ENCODE measurements around the gene CLCN3. TPM values are rescaled to one million over a fixed set of nuclear protein-coding genes. Genes with fewer than 3 reads are reported as not detected.

CLCN3 gene
- total RNA-seq, 2 donors from 2014 or later = 36.4 to 43.8 TPM

DNA sequence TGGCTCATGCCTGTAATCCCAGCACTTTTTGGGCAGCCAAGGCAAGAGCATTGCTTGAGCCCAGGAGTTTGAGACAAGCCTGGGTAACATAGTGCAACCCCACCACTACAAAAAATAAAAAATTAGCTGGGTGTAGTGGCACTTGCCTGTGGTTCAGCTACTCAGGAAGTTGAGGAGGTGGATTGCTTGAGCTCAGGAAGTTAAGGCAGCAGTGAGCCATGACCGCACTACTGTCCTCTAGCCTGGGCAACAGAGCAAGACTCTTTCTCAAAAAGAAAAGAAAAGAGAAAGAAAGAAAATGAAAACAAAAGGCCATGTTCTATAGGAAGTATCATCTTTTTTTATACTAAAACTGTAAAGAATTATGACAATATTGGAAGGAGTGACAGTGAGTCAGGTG, 46.5 kb upstream of the CLCN3 start:
- DNase-seq = no peak
- H3K4me3 Mint-ChIP-seq = no peak overlapping the region
- peaks cover 11% of the 10 kb centered on the region for H3K9me3 Mint-ChIP-seq
- no peaks in the 10 kb centered on the region for H3K4me1 ChIP-seq (ENCODE audit: control insufficient read depth, insufficient read depth, low read length)
- H3K27me3 ChIP-seq (ENCODE audit: control insufficient read depth, insufficient read depth, low read length, poor library complexity, severe bottlenecking) = no peaks in the 10 kb centered on the region
- no peak overlapping the region for H3K27ac ChIP-seq (ENCODE audit: low read depth, low read length)
- 100% methylated on average over 1 of the region's 1 CpG for WGBS, 2 experiments (ENCODE audit: insufficient coverage in 1 of 2, insufficient read length in 1 of 2)
- H3K9me3 ChIP-seq (ENCODE audit: control insufficient read depth, low read length) = no peaks in the 10 kb centered on the region
- peaks cover 15% of the 10 kb centered on the region for H3K36me3 ChIP-seq (ENCODE audit: control insufficient read depth, insufficient read depth, low read length)
- H3K9ac ChIP-seq (ENCODE audit: extremely low read depth, low read length, poor library complexity, severe bottlenecking) = no peak overlapping the region
- no peak overlapping the region for H3K4me3 ChIP-seq (ENCODE audit: low read length)
- no peak overlapping the region for H3K27ac Mint-ChIP-seq
- TF ChIP-seq, protein P1, sequence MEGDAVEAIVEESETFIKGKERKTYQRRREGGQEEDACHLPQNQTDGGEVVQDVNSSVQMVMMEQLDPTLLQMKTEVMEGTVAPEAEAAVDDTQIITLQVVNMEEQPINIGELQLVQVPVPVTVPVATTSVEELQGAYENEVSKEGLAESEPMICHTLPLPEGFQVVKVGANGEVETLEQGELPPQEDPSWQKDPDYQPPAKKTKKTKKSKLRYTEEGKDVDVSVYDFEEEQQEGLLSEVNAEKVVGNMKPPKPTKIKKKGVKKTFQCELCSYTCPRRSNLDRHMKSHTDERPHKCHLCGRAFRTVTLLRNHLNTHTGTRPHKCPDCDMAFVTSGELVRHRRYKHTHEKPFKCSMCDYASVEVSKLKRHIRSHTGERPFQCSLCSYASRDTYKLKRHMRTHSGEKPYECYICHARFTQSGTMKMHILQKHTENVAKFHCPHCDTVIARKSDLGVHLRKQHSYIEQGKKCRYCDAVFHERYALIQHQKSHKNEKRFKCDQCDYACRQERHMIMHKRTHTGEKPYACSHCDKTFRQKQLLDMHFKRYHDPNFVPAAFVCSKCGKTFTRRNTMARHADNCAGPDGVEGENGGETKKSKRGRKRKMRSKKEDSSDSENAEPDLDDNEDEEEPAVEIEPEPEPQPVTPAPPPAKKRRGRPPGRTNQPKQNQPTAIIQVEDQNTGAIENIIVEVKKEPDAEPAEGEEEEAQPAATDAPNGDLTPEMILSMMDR (conservative IDR thresholded peaks at IDR 0.05) = no peak
- no peaks in the 10 kb centered on the region for H3K4me1 Mint-ChIP-seq
- H3K36me3 Mint-ChIP-seq (ENCODE audit: low read depth) = peaks cover 44% of the 10 kb centered on the region
- no peaks in the 10 kb centered on the region for H3K27me3 Mint-ChIP-seq (ENCODE audit: insufficient read depth)

DNA sequence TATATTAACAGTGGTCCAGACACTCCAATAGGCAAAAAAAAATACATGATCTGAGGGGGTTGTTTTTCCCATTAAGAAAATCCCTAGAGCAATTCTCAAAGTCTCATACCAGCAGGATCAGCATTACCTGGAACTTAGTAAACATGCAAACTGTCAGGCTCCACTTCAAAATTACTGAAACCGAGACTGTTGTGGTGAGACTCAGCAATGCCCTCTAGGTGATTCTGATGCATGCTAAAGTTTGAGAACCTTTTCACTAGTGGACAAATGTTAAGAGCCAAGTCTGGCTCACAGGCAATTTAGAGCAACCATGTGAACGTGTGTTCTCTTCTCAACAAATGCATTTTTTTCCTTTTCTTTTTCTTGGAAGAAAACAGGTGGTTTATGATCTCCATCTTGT, 38.2 kb upstream of the CLCN3 start:
- Mint-ChIP-seq H3K27ac (no peak overlapping the region), H3K27me3 (ENCODE audit: insufficient read depth) (no peaks in the 10 kb centered on the region), H3K36me3 (ENCODE audit: low read depth) (peaks cover 9% of the 10 kb centered on the region), H3K4me3 (no peak overlapping the region), H3K9me3 (no peaks in the 10 kb centered on the region), H3K4me1 (no peaks in the 10 kb centered on the region)
- WGBS, 2 experiments (ENCODE audit: insufficient coverage in 1 of 2, insufficient read length in 1 of 2) = 81 to 91% methylated on average over 2 of the region's 2 CpGs
- TF ChIP-seq, protein P1 (conservative IDR thresholded peaks at IDR 0.05) = no peak
- DNase-seq = no peak
- H3K36me3 ChIP-seq (ENCODE audit: control insufficient read depth, insufficient read depth, low read length) = peaks cover 15% of the 10 kb centered on the region
- H3K27me3 ChIP-seq (ENCODE audit: control insufficient read depth, insufficient read depth, low read length, poor library complexity, severe bottlenecking) = no peaks in the 10 kb centered on the region
- no peak overlapping the region for H3K27ac ChIP-seq (ENCODE audit: low read depth, low read length)
- H3K9ac ChIP-seq (ENCODE audit: extremely low read depth, low read length, poor library complexity, severe bottlenecking) = no peak overlapping the region
- H3K4me3 ChIP-seq (ENCODE audit: low read length) = no peak overlapping the region
- H3K4me1 ChIP-seq (ENCODE audit: control insufficient read depth, insufficient read depth, low read length) = no peaks in the 10 kb centered on the region
- no peaks in the 10 kb centered on the region for H3K9me3 ChIP-seq (ENCODE audit: control insufficient read depth, low read length)

DNA sequence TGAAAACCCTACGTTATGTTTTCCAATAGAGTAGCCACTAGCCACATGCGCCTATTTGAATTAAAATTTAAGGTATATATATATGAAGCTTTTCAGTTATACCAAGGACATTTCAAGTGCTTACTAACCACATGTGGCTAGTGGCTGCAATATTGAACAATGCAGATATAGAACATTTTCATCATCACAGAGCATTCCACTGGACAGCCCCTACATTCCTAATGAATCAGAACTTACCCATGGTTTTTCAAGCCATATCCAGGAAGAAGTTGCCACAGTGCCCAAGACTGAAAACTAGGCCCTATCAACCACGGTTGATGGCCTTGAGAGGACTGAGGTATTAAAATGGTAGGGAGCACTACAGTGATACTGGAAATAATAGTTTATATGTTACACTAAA, 37.7 kb upstream of the CLCN3 start:
- Histone ChIP-seq H3K4me1 (ENCODE audit: control insufficient read depth, insufficient read depth, low read length) (no peaks in the 10 kb centered on the region), H3K9ac (ENCODE audit: extremely low read depth, low read length, poor library complexity, severe bottlenecking) (no peak overlapping the region), H3K36me3 (ENCODE audit: control insufficient read depth, insufficient read depth, low read length) (peaks cover 15% of the 10 kb centered on the region), H3K27me3 (ENCODE audit: control insufficient read depth, insufficient read depth, low read length, poor library complexity, severe bottlenecking) (no peaks in the 10 kb centered on the region), H3K4me3 (ENCODE audit: low read length) (no peak overlapping the region), H3K27ac (ENCODE audit: low read depth, low read length) (no peak overlapping the region), H3K9me3 (ENCODE audit: control insufficient read depth, low read length) (no peaks in the 10 kb centered on the region)
- H3K4me3 Mint-ChIP-seq = no peak overlapping the region
- H3K4me1 Mint-ChIP-seq = no peaks in the 10 kb centered on the region
- H3K36me3 Mint-ChIP-seq (ENCODE audit: low read depth) = peaks cover 9% of the 10 kb centered on the region
- no peaks in the 10 kb centered on the region for H3K9me3 Mint-ChIP-seq
- no peak for DNase-seq
- TF ChIP-seq, protein P1 (conservative IDR thresholded peaks at IDR 0.05) = no peak
- H3K27me3 Mint-ChIP-seq (ENCODE audit: insufficient read depth) = no peaks in the 10 kb centered on the region
- H3K27ac Mint-ChIP-seq = no peak overlapping the region
- WGBS, 2 experiments (ENCODE audit: insufficient coverage in 1 of 2, insufficient read length in 1 of 2) = 97% methylated on average over 3 of the region's 3 CpGs; no CpG with 5 or more reads in 1 of the 2 experiments
